H1 (cell line): Measurements from ENCODE around the gene PAOX. TPM values are rescaled to one million over a fixed set of nuclear protein-coding genes. Genes with fewer than 3 reads are reported as not detected.
A peak's percentile ranks its signal among the peaks of the same experiment; 100 is the strongest.

Experiments
- CTCF ChIA-PET: fragments of 300-600 bp; sonication (Branson Sonifier 250); formaldehyde crosslinking; loops from one replicate; lab custom pipeline; 2021; ENCODE audit not compliant: partially characterized antibody; lab: Charles Lee
- POLR2A ChIA-PET: fragments of 300-600 bp; sonication (Branson Sonifier 250); formaldehyde crosslinking; loops from one replicate; lab custom pipeline; 2021; ENCODE audit warnings: inconsistent platforms; ENCODE audit not compliant: partially characterized antibody; lab: Charles Lee
- DNase-seq, 2 experiments: peaks; one replicate each; pipeline versions ENCODE4 v3.0.0 to v3.0.0-alpha.2; 2010 to 2022; ENCODE audit warnings: low spot score in 2 of 2, low read depth in 1 of 2, mixed read lengths in 1 of 2
- FAIRE-seq: peaks from 2 replicates; lab custom pipeline; 2011; peaks lifted over from hg19 to GRCh38; lab: Jason Lieb, UNC
- H2AFZ ChIP-seq: 2 replicates; pipeline ENCODE4 v1.8.1; 2012; ENCODE audit warnings: low read length, inconsistent platforms
- H2AK5ac ChIP-seq: 2 replicates; pipeline ENCODE4 v1.6.1; 2013; ENCODE audit warnings: low read depth, low read length
- H2BK120ac ChIP-seq: replicated peaks from 2 replicates; pipeline ENCODE3; 2013; ENCODE audit warnings: low read depth, low read length, inconsistent platforms
- H2BK12ac ChIP-seq: 2 replicates; pipeline ENCODE4 v1.6.1; 2013; ENCODE audit warnings: low read depth, low read length
- H2BK15ac ChIP-seq: 2 replicates; pipeline ENCODE4 v1.6.1; 2013; ENCODE audit warnings: low read length
- H2BK20ac ChIP-seq: 2 replicates; pipeline ENCODE4 v1.6.1; 2013; ENCODE audit warnings: low read length
- H2BK5ac ChIP-seq: 2 replicates; pipeline ENCODE4 v1.6.1; 2013; ENCODE audit warnings: low read depth, low read length
- H3K14ac ChIP-seq: 2 replicates; pipeline ENCODE4 v1.6.1; 2013; ENCODE audit warnings: inconsistent platforms; ENCODE audit not compliant: insufficient read length
- H3K18ac ChIP-seq: 2 replicates; pipeline ENCODE4 v1.6.1; 2013; ENCODE audit warnings: low read length; ENCODE audit errors: extremely low read depth
- H3K23ac ChIP-seq: 2 replicates; pipeline ENCODE4 v1.6.1; 2013; ENCODE audit warnings: inconsistent platforms; ENCODE audit not compliant: insufficient read length
- H3K23me2 ChIP-seq: 2 replicates; pipeline ENCODE4 v1.6.1; 2013; ENCODE audit warnings: low read depth, low read length
- H3K27ac ChIP-seq: 2 replicates; pipeline ENCODE4 v1.6.1; 2011; ENCODE audit warnings: low read depth, low read length, inconsistent platforms
- H3K27me3 ChIP-seq, 4 experiments: replicated peaks in 1 of 4; 1 replicate in 1 of 4; 2 replicates in 3 of 4; pipeline versions ENCODE4 v1.6.1 to v1.8.1; 2011 to 2013; ENCODE audit warnings: low read length in 3 of 4, mild to moderate bottlenecking in 3 of 4, inconsistent platforms in 2 of 4, mixed read lengths in 2 of 4, moderate library complexity in 1 of 4; ENCODE audit not compliant: control insufficient read depth in 3 of 4, insufficient read depth in 3 of 4; ENCODE audit errors: extremely low read depth in 1 of 4
- H3K36me3 ChIP-seq, 4 experiments: 2 replicates each; pipeline versions ENCODE4 v1.6.1 to v1.8.1; 2011 to 2013; ENCODE audit warnings: mild to moderate bottlenecking in 4 of 4, low read length in 3 of 4, moderate library complexity in 2 of 4, control low read depth in 1 of 4, inconsistent platforms in 1 of 4; ENCODE audit not compliant: insufficient read depth in 4 of 4, control insufficient read depth in 2 of 4
- H3K4ac ChIP-seq: replicated peaks from 2 replicates; pipeline ENCODE3; 2013; ENCODE audit warnings: low read length, low read depth, mixed read lengths, inconsistent platforms; ENCODE audit not compliant: insufficient read length
- H3K4me1 ChIP-seq, 4 experiments: replicated peaks in 1 of 4; 1 replicate in 1 of 4; 2 replicates in 3 of 4; pipeline versions ENCODE4 v1.6.1 to v1.8.1; 2011 to 2013; ENCODE audit warnings: low read length in 3 of 4, inconsistent platforms in 2 of 4, mixed read lengths in 1 of 4; ENCODE audit not compliant: insufficient read depth in 4 of 4, control insufficient read depth in 3 of 4
- H3K4me2 ChIP-seq, 2 experiments: 2 replicates each; pipeline versions ENCODE4 v1.6.1 to v1.8.1; 2011 to 2013; ENCODE audit warnings: low read depth in 2 of 2, low read length in 2 of 2, control low read depth in 1 of 2, inconsistent platforms in 1 of 2, mild to moderate bottlenecking in 1 of 2; ENCODE audit not compliant: insufficient read depth in 1 of 2
- H3K4me3 ChIP-seq, 4 experiments: fragments of 200-600, 300-600 bp in 1 of 4; sonication (generic), shearing (Covaris generic), sonication (Bioruptor Twin) in 1 of 4; 2 replicates each; pipeline versions ENCODE4 v1.5.1 to v1.8.1; 2011 to 2016; ENCODE audit warnings: low read length in 4 of 4, low read depth in 3 of 4, control low read depth in 2 of 4, inconsistent platforms in 2 of 4, mild to moderate bottlenecking in 2 of 4, mixed read lengths in 1 of 4, moderate library complexity in 1 of 4; ENCODE audit not compliant: insufficient read depth in 2 of 4; ENCODE audit errors: extremely low read depth in 1 of 4
- H3K56ac ChIP-seq: replicated peaks from 2 replicates; pipeline ENCODE3; 2013; ENCODE audit warnings: low read depth, mild to moderate bottlenecking, mixed read lengths, low read length, inconsistent platforms; ENCODE audit not compliant: insufficient read length
- H3K79me1 ChIP-seq: 2 replicates; pipeline ENCODE4 v1.6.1; 2013; ENCODE audit warnings: low read depth, low read length, control low read depth
- H3K79me2 ChIP-seq, 2 experiments: 2 replicates each; pipeline versions ENCODE4 v1.6.1 to v1.8.1; 2012 to 2013; ENCODE audit warnings: low read length in 2 of 2, mild to moderate bottlenecking in 2 of 2, inconsistent platforms in 1 of 2; ENCODE audit not compliant: insufficient read depth in 2 of 2, control insufficient read depth in 1 of 2
- H3K9ac ChIP-seq, 4 experiments: replicated peaks in 1 of 4; 1 replicate in 1 of 4; 2 replicates in 3 of 4; pipeline versions ENCODE4 v1.6.1 to v1.8.1; 2011 to 2013; ENCODE audit warnings: low read depth in 3 of 4, low read length in 3 of 4, control low read depth in 2 of 4, mild to moderate bottlenecking in 2 of 4, moderate library complexity in 2 of 4, inconsistent platforms in 1 of 4; ENCODE audit errors: extremely low read depth in 1 of 4
- H3K9me3 ChIP-seq, 2 experiments: 2 replicates each; pipeline versions ENCODE4 v1.6.1 to v1.8.1; 2012 to 2013; ENCODE audit warnings: mild to moderate bottlenecking in 2 of 2, moderate library complexity in 2 of 2, control low read depth in 1 of 2, inconsistent platforms in 1 of 2, low read depth in 1 of 2, low read length in 1 of 2, mixed read lengths in 1 of 2; ENCODE audit not compliant: insufficient read depth in 2 of 2
- H4K20me1 ChIP-seq, 2 experiments: replicated peaks in 1 of 2; 2 replicates each; pipeline versions ENCODE3 to v1.8.1; 2011 to 2013; ENCODE audit warnings: inconsistent platforms in 2 of 2, low read length in 2 of 2, mild to moderate bottlenecking in 1 of 2; ENCODE audit not compliant: insufficient read depth in 2 of 2, control insufficient read depth in 1 of 2
- H4K5ac ChIP-seq: 2 replicates; pipeline ENCODE4 v1.6.1; 2013; ENCODE audit warnings: low read length, low read depth, mixed read lengths, inconsistent platforms; ENCODE audit not compliant: insufficient read length
- H4K8ac ChIP-seq: 2 replicates; pipeline ENCODE4 v1.8.0; 2013; ENCODE audit warnings: mild to moderate bottlenecking, moderate library complexity, low read length, inconsistent platforms; ENCODE audit not compliant: insufficient read depth; ENCODE audit errors: extremely low read depth
- H4K91ac ChIP-seq: replicated peaks from 2 replicates; pipeline ENCODE3; 2013; ENCODE audit warnings: low read length, mixed read lengths, inconsistent platforms; ENCODE audit not compliant: insufficient read length
- E2F6 ChIP-seq: IDR thresholded peaks from 2 replicates; pipeline ENCODE4 v1.6.1; 2012; ENCODE audit warnings: inconsistent platforms
- NRF1 ChIP-seq: IDR thresholded peaks from 2 replicates; pipeline ENCODE4 v1.6.1; 2011; ENCODE audit warnings: mild to moderate bottlenecking, low read depth, low read length, improper control_type of control experiment
- WGBS, 2 experiments: shearing (Covaris generic) in 1 of 2; methylation state at CpG; one replicate each; pipeline versions ENCODE4 v1.1.6 to v1.1.7; 2013 to 2015; ENCODE audit warnings: low lambda C conversion rate in 2 of 2, mixed read lengths in 2 of 2, inconsistent platforms in 1 of 2, low coverage in 1 of 2, missing lambda C conversion rate in 1 of 2; ENCODE audit not compliant: insufficient replicate concordance in 2 of 2, insufficient coverage in 1 of 2, insufficient read length in 1 of 2; ENCODE audit errors: extremely low coverage in 1 of 2, missing lambda C conversion rate in 1 of 2; 5-methylcytosine and 5-hydroxymethylcytosine counted together
- polyA plus RNA-seq, 7 experiments: library from polyadenylated mRNA; depleted of rRNA in 3 of 7; stranded (reverse) in 5 of 7; unstranded in 2 of 7; fragments of >200 nt in 5 of 7; fragments of 200-250 nt in 2 of 7; gene quantifications; 1 replicate in 5 of 7; 2 replicates in 1 of 7; 4 replicates in 1 of 7; pipeline versions ENCODE4 v1.2.1 to v1.2.3, GENCODE V29; 2011 to 2013; ENCODE audit warnings: missing spikeins in 2 of 7, mixed read lengths in 2 of 7
- total RNA-seq: library from RNA; stranded (reverse); fragmentation: NEBNext Ultra II Directional; extraction: Animal tissue kit (Norgen Biotek cat#: 25700); gene quantifications from 2 replicates; pipeline ENCODE4 v1.2.1, GENCODE V29; 2021

The PAOX gene
- total and polyA plus RNA-seq, 2 of the 8 experiments (the other 6 are each of a cell fraction or from before 2014, with no cell fraction given), result 3.7 to 4.3 TPM

GRCh38 chr10:133390597-133391248 is 11.7 kb downstream of the PAOX start:
- Histone ChIP-seq H3K23me2 (peaks cover 2% of the 10 kb centered on the region; the same call in 1 of the 2 replicates), H3K14ac (no peak overlapping the region), H4K5ac (no peak overlapping the region), H3K9ac (no peak overlapping the region), H3K9me3 (no peaks in the 10 kb centered on the region), H3K79me1 (no peaks in the 10 kb centered on the region; the same call in 1 of the 2 replicates), H3K4ac (no peak overlapping the region), H3K27ac (no peak overlapping the region), H3K18ac (no peak overlapping the region), H2BK12ac (no peak overlapping the region), H3K27me3 (no peaks in the 10 kb centered on the region), H2BK15ac (no peak overlapping the region), H3K4me1 (peaks cover 0 to 3% (median 0%) of the 10 kb centered on the region in 4 experiments; a peak in 3 of 7 replicates), H3K79me2 (peaks cover 0 to 12% of the 10 kb centered on the region in 2 experiments; a peak in 2 of 4 replicates), H4K91ac (no peak overlapping the region), H3K56ac (no peak overlapping the region), H3K23ac (no peak overlapping the region), H3K4me3 (no peak overlapping the region), H3K36me3 (peaks cover 0 to under 1% (median 0%) of the 10 kb centered on the region in 4 experiments; a peak in 2 of 8 replicates), H2BK5ac (no peak overlapping the region), H2BK120ac (no peak overlapping the region), H3K4me2 (no peak overlapping the region), H4K20me1 (no peaks in the 10 kb centered on the region), H2AK5ac (no peak overlapping the region), H2AFZ (no peak overlapping the region), H2BK20ac (no peak overlapping the region), H4K8ac (no peak overlapping the region)
- TF ChIP-seq E2F6 (peak; percentile 68; the same call in 1 of the 2 replicates), NRF1 (no peak)
- ChIA-PET CTCF (interaction anchor here (1.6 to 1.9 kb wide), 2 partner anchors 61 to 63 kb away, joined by 4 to 5 read pairs; no protein-coding TSS in a partner anchor), POLR2A (interaction anchor here (0.8 to 6.0 kb wide), 4 partner anchors 10 to 35 kb away, joined by 3 to 25 read pairs (median 4); partner anchors contain the start of gene PAOX)
- 95% methylated on average over 19 of the region's 19 CpGs; no CpG with 5 or more reads in 1 of the 2 experiments for WGBS, 2 experiments
- FAIRE-seq (no peak), DNase-seq (no peak)
